CD14-positive monocyte (primary cell): ENCODE results near the gene CBX5. TPM values are rescaled to one million over a fixed set of nuclear protein-coding genes. Genes with fewer than 3 reads are reported as not detected.

Experiments used
- DNase-seq, 3 donors: peaks; one replicate each; pipeline ENCODE4 v3.0.0-alpha.2; 2011 to 2022
- H2AFZ ChIP-seq: 2 replicates; pipeline ENCODE4 v1.6.0; 2012; ENCODE audit warnings: mild to moderate bottlenecking, low read depth, low read length, inconsistent platforms; ENCODE audit not compliant: insufficient read depth, poor library complexity, severe bottlenecking
- H3K27ac ChIP-seq, 2 donors: 1 replicate in 1 of 2; 2 replicates in 1 of 2; pipeline ENCODE4 v1.5.1; 2012 to 2013; ENCODE audit warnings: low read length in 2 of 2, control low read depth in 1 of 2, inconsistent platforms in 1 of 2, low read depth in 1 of 2, mild to moderate bottlenecking in 1 of 2
- H3K27me3 ChIP-seq, 2 donors: one replicate each; pipeline versions ENCODE4 v1.6.0 to v1.6.1; 2011 to 2013; ENCODE audit warnings: low read length in 2 of 2; ENCODE audit not compliant: control insufficient read depth in 2 of 2, insufficient read depth in 2 of 2
- H3K36me3 ChIP-seq, 2 donors: replicated peaks in 1 of 2; 1 replicate in 1 of 2; 2 replicates in 1 of 2; pipeline versions ENCODE4 v1.5.1 to v1.6.1; 2012 to 2013; ENCODE audit warnings: low read length in 2 of 2, control low read depth in 1 of 2, inconsistent platforms in 1 of 2, mild to moderate bottlenecking in 1 of 2; ENCODE audit not compliant: insufficient read depth in 2 of 2, control insufficient read depth in 1 of 2
- H3K4me1 ChIP-seq, 2 donors: 1 replicate in 1 of 2; 2 replicates in 1 of 2; pipeline versions ENCODE4 v1.5.1 to v1.6.1; 2012 to 2013; ENCODE audit warnings: low read length in 2 of 2, control low read depth in 1 of 2, inconsistent platforms in 1 of 2, mild to moderate bottlenecking in 1 of 2, moderate library complexity in 1 of 2; ENCODE audit not compliant: insufficient read depth in 2 of 2, control insufficient read depth in 1 of 2
- H3K4me2 ChIP-seq: replicated peaks from 2 replicates; pipeline ENCODE3; 2012; ENCODE audit warnings: low read length, moderate library complexity, mild to moderate bottlenecking; ENCODE audit not compliant: poor library complexity, severe bottlenecking; ENCODE audit errors: extremely low read depth
- H3K4me3 ChIP-seq, 3 experiments: fragments of 200-600 bp in 1 of 3; sonication (generic) in 1 of 3; replicated peaks in 1 of 3; 1 replicate in 2 of 3; 2 replicates in 1 of 3; pipeline ENCODE4 v1.5.1; 2011 to 2013; ENCODE audit warnings: low read length in 3 of 3, mild to moderate bottlenecking in 3 of 3, control low read depth in 2 of 3, low read depth in 2 of 3, inconsistent platforms in 1 of 3, moderate library complexity in 1 of 3
- H3K79me2 ChIP-seq: 2 replicates; pipeline ENCODE4 v1.6.0; 2012; ENCODE audit warnings: mild to moderate bottlenecking, control low read depth, inconsistent platforms, low read length, moderate library complexity; ENCODE audit not compliant: insufficient read depth
- H3K9ac ChIP-seq: 2 replicates; pipeline ENCODE4 v1.6.0; 2017; ENCODE audit warnings: low read length, mild to moderate bottlenecking; ENCODE audit not compliant: insufficient read depth, poor library complexity, severe bottlenecking
- H3K9me3 ChIP-seq, 2 donors: replicated peaks in 1 of 2; 1 replicate in 1 of 2; 2 replicates in 1 of 2; pipeline versions ENCODE4 v1.5.1 to v1.6.1; 2012 to 2013; ENCODE audit warnings: low read length in 2 of 2, control low read depth in 1 of 2; ENCODE audit not compliant: control insufficient read depth in 1 of 2, insufficient read depth in 1 of 2
- H4K20me1 ChIP-seq: 2 replicates; pipeline ENCODE4 v1.6.0; 2012; ENCODE audit warnings: mild to moderate bottlenecking, low read length, control low read depth, moderate library complexity; ENCODE audit not compliant: insufficient read depth
- H3K27ac Mint-ChIP-seq, 7 donors: one replicate each; pipeline ENCODE4 v1.8.0; 2020; ENCODE audit warnings: mild to moderate bottlenecking in 7 of 7, mixed read lengths in 7 of 7, moderate library complexity in 6 of 7, inconsistent platforms in 2 of 7
- H3K27me3 Mint-ChIP-seq, 3 donors: one replicate each; pipeline ENCODE4 v1.8.0; 2021 to 2022; ENCODE audit warnings: low read depth in 3 of 3, mild to moderate bottlenecking in 3 of 3, mixed read lengths in 3 of 3, moderate library complexity in 3 of 3, inconsistent platforms in 1 of 3
- H3K36me3 Mint-ChIP-seq, 2 donors: one replicate each; pipeline ENCODE4 v1.8.0; 2020; ENCODE audit warnings: mixed read lengths in 2 of 2, inconsistent platforms in 1 of 2, mild to moderate bottlenecking in 1 of 2
- H3K4me1 Mint-ChIP-seq: one replicate; pipeline ENCODE4 v1.8.0; 2020; ENCODE audit warnings: mild to moderate bottlenecking, mixed read lengths
- H3K4me3 Mint-ChIP-seq, 2 donors: one replicate each; pipeline ENCODE4 v1.8.0; 2020; ENCODE audit warnings: mild to moderate bottlenecking in 2 of 2, mixed read lengths in 2 of 2, moderate library complexity in 1 of 2
- H3K9me3 Mint-ChIP-seq, 7 donors: one replicate each; pipeline ENCODE4 v1.8.0; 2020 to 2022; ENCODE audit warnings: mixed read lengths in 7 of 7, mild to moderate bottlenecking in 6 of 7, moderate library complexity in 6 of 7, inconsistent platforms in 2 of 7
- WGBS: methylation state at CpG from one replicate; pipeline ENCODE4 v1.1.5; 2013; ENCODE audit warnings: missing lambda C conversion rate; ENCODE audit not compliant: insufficient coverage; 5-methylcytosine and 5-hydroxymethylcytosine counted together
- intact Hi-C, 2 donors: fragments of 100-400 bp; cut with micrococcal nuclease; formaldehyde crosslinking; loops; one replicate each; pipeline versions ENCODE4 v1.15.0 to v1.15.1; 2023
- polyA plus RNA-seq, 3 donors: library from polyadenylated mRNA; depleted of rRNA in 1 of 3; unstranded in 2 of 3; stranded (reverse) in 1 of 3; fragments of 300-500 nt in 2 of 3; fragments of >200 nt in 1 of 3; fragmentation: Illumina TruSeq in 2 of 3; gene quantifications; 1 replicate in 2 of 3; 2 replicates in 1 of 3; pipeline ENCODE4 v1.2.3, GENCODE V29; 2012 to 2021
- TF ChIP-seq, protein P1 (sequence below): fragments of 200-600 bp; IDR thresholded peaks from one replicate; pipeline ENCODE4 v1.8.0; 2022; ENCODE audit warnings: antibody characterized with exemption, mild to moderate bottlenecking

The CBX5 gene
- polyA plus RNA-seq, 3 donors = 2.9 to 5.4 (median 4.8) TPM

DNA sequence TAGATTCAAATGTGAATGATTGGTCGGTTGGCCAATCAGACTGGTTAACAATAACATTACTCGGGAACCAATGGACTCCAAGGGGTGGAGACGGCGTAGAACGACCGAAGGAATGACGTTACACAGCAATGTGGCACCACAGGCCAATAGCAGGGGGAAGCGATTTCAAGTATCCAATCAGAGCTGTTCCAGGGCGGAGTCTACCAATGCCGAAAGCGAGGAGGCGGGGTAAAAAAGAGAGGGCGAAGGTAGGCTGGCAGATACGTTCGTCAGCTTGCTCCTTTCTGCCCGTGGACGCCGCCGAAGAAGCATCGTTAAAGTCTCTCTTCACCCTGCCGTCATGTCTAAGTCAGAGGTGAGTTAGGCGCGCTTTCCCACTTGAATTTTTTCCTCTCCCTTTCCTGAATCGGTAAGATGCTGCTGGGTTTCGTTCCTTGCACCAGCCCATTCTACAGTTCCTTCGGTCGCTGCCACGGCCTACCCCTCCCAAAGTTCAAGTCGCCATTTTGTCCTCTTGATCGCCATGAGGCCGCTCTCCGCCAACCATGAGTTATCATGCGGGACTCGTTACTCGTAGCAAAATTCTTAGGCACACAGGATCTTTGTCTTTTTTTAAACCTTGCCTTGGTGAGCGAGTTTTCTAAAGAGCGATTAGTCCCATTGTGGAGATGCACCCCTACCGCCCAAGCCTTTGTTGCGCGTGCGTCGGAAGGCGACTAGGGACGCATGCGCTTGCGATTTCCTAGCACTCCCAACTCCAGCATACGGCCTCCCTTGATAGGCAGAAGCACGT lies 742 bp upstream of the CBX5 start, which contains the start of gene HNRNPA1:
Gene HNRNPA1, plus strand, starts transcription at position 259 of the 793 bp plus-strand sequence. Its CDS starts 82 bp downstream, at position 341.
- peaks cover 40 to 45% of the 10 kb centered on the region in 2 donors for H3K36me3 Mint-ChIP-seq
- H3K27ac Mint-ChIP-seq = no peak within 1 kb of the TSS
- no peaks in the 10 kb centered on the region for H3K9me3 ChIP-seq
- no peaks in the 10 kb centered on the region for H3K9me3 Mint-ChIP-seq
- H3K27ac ChIP-seq = peak within 1 kb of the TSS; percentile 89 to 92
- intact Hi-C loops = no loop called here
- H3K4me1 Mint-ChIP-seq = peaks cover 52% of the 10 kb centered on the region
- peaks cover 35 to 41% of the 10 kb centered on the region in 2 donors for H3K36me3 ChIP-seq
- peaks cover 51% of the 10 kb centered on the region for H4K20me1 ChIP-seq
- WGBS = 0% methylated on average over 46 of the region's 48 CpGs
- H3K27me3 Mint-ChIP-seq = peaks cover 0 to 1% (median 0%) of the 10 kb centered on the region in 3 donors
- no peak within 1 kb of the TSS for H3K4me3 Mint-ChIP-seq
- peak within 1 kb of the TSS; percentile 80 to 95 (median 80) for H3K4me3 ChIP-seq
- peaks cover 69 to 78% of the 10 kb centered on the region in 2 donors for H3K4me1 ChIP-seq
- DNase-seq = peak; percentile 99 to 100 (median 99)
- H3K4me2 ChIP-seq = peak within 1 kb of the TSS; percentile 93
- peaks cover 90% of the 10 kb centered on the region for H3K79me2 ChIP-seq
- H3K27me3 ChIP-seq = no peaks in the 10 kb centered on the region
- TF ChIP-seq, protein P1, sequence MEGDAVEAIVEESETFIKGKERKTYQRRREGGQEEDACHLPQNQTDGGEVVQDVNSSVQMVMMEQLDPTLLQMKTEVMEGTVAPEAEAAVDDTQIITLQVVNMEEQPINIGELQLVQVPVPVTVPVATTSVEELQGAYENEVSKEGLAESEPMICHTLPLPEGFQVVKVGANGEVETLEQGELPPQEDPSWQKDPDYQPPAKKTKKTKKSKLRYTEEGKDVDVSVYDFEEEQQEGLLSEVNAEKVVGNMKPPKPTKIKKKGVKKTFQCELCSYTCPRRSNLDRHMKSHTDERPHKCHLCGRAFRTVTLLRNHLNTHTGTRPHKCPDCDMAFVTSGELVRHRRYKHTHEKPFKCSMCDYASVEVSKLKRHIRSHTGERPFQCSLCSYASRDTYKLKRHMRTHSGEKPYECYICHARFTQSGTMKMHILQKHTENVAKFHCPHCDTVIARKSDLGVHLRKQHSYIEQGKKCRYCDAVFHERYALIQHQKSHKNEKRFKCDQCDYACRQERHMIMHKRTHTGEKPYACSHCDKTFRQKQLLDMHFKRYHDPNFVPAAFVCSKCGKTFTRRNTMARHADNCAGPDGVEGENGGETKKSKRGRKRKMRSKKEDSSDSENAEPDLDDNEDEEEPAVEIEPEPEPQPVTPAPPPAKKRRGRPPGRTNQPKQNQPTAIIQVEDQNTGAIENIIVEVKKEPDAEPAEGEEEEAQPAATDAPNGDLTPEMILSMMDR = no peak
- peak within 1 kb of the TSS; percentile 87 for H2AFZ ChIP-seq
- H3K9ac ChIP-seq = peak within 1 kb of the TSS; percentile 81

DNA sequence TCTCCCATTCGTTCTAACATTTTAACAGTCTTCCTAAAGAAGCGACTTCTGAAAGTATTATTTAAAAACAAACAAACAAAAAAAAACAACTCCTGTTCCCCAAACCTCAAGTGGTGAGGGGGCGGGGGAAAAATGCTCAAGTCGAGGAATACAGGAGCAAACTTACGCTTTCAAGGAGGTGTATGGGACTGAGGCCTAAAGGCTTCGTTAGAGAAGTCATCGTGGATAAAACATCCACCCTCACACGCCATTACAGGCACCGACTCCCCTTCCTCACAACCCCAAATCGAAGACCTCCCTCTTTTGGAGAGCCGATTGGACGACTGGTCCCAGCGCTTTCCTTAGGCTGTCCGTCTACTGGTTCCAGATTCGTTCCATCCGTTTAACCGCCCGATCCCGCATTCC lies 693 bp downstream of the CBX5 start:
- WGBS = 0% methylated on average over 11 of the region's 19 CpGs

More for the DNA sequence above, 693 bp downstream of the CBX5 start:
- H3K27ac Mint-ChIP-seq = no peak overlapping the region
- no peaks in the 10 kb centered on the region for H3K27me3 ChIP-seq
- no peaks in the 10 kb centered on the region for H3K9me3 Mint-ChIP-seq
- H3K4me3 Mint-ChIP-seq = no peak overlapping the region
- intact Hi-C loops = loop anchor here in 1 of 2 donors (10.0 kb wide), 1 partner anchor 46 kb away; the partner anchor contains the start of gene COPZ1
- H3K9me3 ChIP-seq = no peaks in the 10 kb centered on the region
- peak overlapping the region; percentile 87 for H2AFZ ChIP-seq
- H3K4me1 Mint-ChIP-seq = peaks cover 40% of the 10 kb centered on the region
- peak overlapping the region; percentile 93 for H3K4me2 ChIP-seq
- peaks cover 0 to 1% (median 0%) of the 10 kb centered on the region in 3 donors for H3K27me3 Mint-ChIP-seq
- no peak for DNase-seq
- TF ChIP-seq, protein P1 = no peak
- peaks cover 56 to 64% of the 10 kb centered on the region in 2 donors for H3K4me1 ChIP-seq
- peak overlapping the region; percentile 89 to 92 for H3K27ac ChIP-seq
- H4K20me1 ChIP-seq = peaks cover 36% of the 10 kb centered on the region
- peak overlapping the region; percentile 80 to 95 (median 80) for H3K4me3 ChIP-seq
- H3K36me3 ChIP-seq = peaks cover 27% of the 10 kb centered on the region in 2 donors
- peaks cover 29 to 32% of the 10 kb centered on the region in 2 donors for H3K36me3 Mint-ChIP-seq
- peak overlapping the region; percentile 81 for H3K9ac ChIP-seq
- H3K79me2 ChIP-seq = peaks cover 90% of the 10 kb centered on the region
